GM12878 (cell line): ENCODE data around the gene HDAC7. TPM values are rescaled to one million over a fixed set of nuclear protein-coding genes. Genes with fewer than 3 reads are reported as not detected.

Experiments used
- BCLAF1 ChIP-seq: fragments of 450-650 bp; IDR thresholded peaks from 2 replicates; pipeline ENCODE4 v1.6.1; 2017; ENCODE audit warnings: antibody characterized with exemption, mild to moderate bottlenecking, moderate library complexity
- CTCF ChIP-seq, 3 experiments: IDR thresholded peaks in 2 of 3; conservative IDR thresholded peaks in 1 of 3; 2 replicates each; pipeline ENCODE4 v1.5.1; 2011; ENCODE audit warnings: low read depth in 3 of 3, low read length in 3 of 3, mild to moderate bottlenecking in 3 of 3, control low read depth in 2 of 3, moderate library complexity in 2 of 3, inconsistent platforms in 1 of 3, mixed read lengths in 1 of 3; ENCODE audit not compliant: control insufficient read depth in 2 of 3, insufficient read depth in 1 of 3; ENCODE audit errors: extremely low read depth in 1 of 3
- EED ChIP-seq: sonication (generic); IDR thresholded peaks from 2 replicates; pipeline ENCODE4 v1.6.1; 2016; ENCODE audit warnings: antibody characterized with exemption, low read depth
- HSF1 ChIP-seq: fragments of 150-350 bp; IDR thresholded peaks from 2 replicates; pipeline ENCODE4 v1.6.1; 2014; ENCODE audit warnings: mild to moderate bottlenecking, low read depth, low read length
- KDM1A ChIP-seq: fragments of 200-600 bp; sonication (generic); IDR thresholded peaks from 2 replicates; pipeline ENCODE4 v1.6.1; 2016; ENCODE audit warnings: borderline replicate concordance
- KLF5 ChIP-seq: fragments of 450-650 bp; IDR thresholded peaks from 2 replicates; pipeline ENCODE4 v1.6.1; 2014; ENCODE audit warnings: mild to moderate bottlenecking; ENCODE audit not compliant: partially characterized antibody
- MTA3 ChIP-seq: IDR thresholded peaks from 2 replicates; pipeline ENCODE4 v1.6.1; 2012; ENCODE audit warnings: low read length, inconsistent platforms, borderline replicate concordance
- PKNOX1 ChIP-seq: fragments of 450-650 bp; IDR thresholded peaks from 2 replicates; pipeline ENCODE4 v1.6.1; 2016; ENCODE audit warnings: mild to moderate bottlenecking
- RFX5 ChIP-seq: IDR thresholded peaks from 2 replicates; pipeline ENCODE4 v1.6.1; 2011; ENCODE audit warnings: low read depth, low read length, improper control_type of control experiment
- SPI1 ChIP-seq: IDR thresholded peaks from 2 replicates; pipeline ENCODE4 v1.6.1; 2011; ENCODE audit warnings: low read depth, mild to moderate bottlenecking, low read length, moderate library complexity, borderline replicate concordance; ENCODE audit not compliant: insufficient read depth
- STAT1 ChIP-seq: fragments of 450-650 bp; conservative IDR thresholded peaks from 2 replicates; pipeline ENCODE4 v1.6.1; 2014; ENCODE audit warnings: antibody characterized with exemption, mild to moderate bottlenecking
- WRNIP1 ChIP-seq: IDR thresholded peaks from 2 replicates; pipeline ENCODE4 v1.6.1; 2011; ENCODE audit warnings: low read depth, low read length, improper control_type of control experiment, borderline replicate concordance
- ZNF207 ChIP-seq: fragments of 450-650 bp; IDR thresholded peaks from 2 replicates; pipeline ENCODE4 v1.6.1; 2014; ENCODE audit warnings: antibody characterized with exemption, mild to moderate bottlenecking, borderline replicate concordance
- ZNF217 ChIP-seq: fragments of 450-650 bp; IDR thresholded peaks from 2 replicates; pipeline ENCODE4 v1.6.1; 2017; ENCODE audit warnings: antibody characterized with exemption, mild to moderate bottlenecking
- ZNF24 ChIP-seq: fragments of 450-650 bp; IDR thresholded peaks from 2 replicates; pipeline ENCODE4 v1.6.1; 2017; ENCODE audit warnings: antibody characterized with exemption, mild to moderate bottlenecking
- ZNF274 ChIP-seq: IDR thresholded peaks from one replicate; pipeline ENCODE4 v1.8.0; 2011; ENCODE audit not compliant: insufficient read length, insufficient read depth
- ZNF384 ChIP-seq: IDR thresholded peaks from 2 replicates; pipeline ENCODE4 v1.6.1; 2012; ENCODE audit warnings: low read depth, mild to moderate bottlenecking, low read length, improper control_type of control experiment, borderline replicate concordance
- polyA plus RNA-seq, 11 experiments: library from polyadenylated mRNA; depleted of rRNA in 4 of 11; unstranded in 6 of 11; stranded (reverse) in 5 of 11; fragments of >200 nt; fragmentation: Nextera tagmentation in 4 of 11; fragmentation: Illumina TruSeq in 1 of 11; extraction: Ambion mirVana in 4 of 11; extraction: Trizol in 1 of 11; gene quantifications; 1 replicate in 1 of 11; 2 replicates in 10 of 11; pipeline versions ENCODE4 v1.2.1 to v1.2.3, GENCODE V29; 2011 to 2016; ENCODE audit warnings: inconsistent platforms in 2 of 11, missing spikeins in 2 of 11, low read depth in 1 of 11
- total RNA-seq, 4 experiments: library from RNA; depleted of rRNA in 3 of 4; stranded (reverse); fragments of >200 nt in 3 of 4; fragmentation: Illumina TruSeq in 1 of 4; extraction: Trizol in 1 of 4; gene quantifications; 2 replicates each; pipeline versions ENCODE4 v1.2.1 to v1.2.3, GENCODE V29; 2013 to 2021
- TF ChIP-seq, protein P1 (sequence below): fragments of 450-650 bp; IDR thresholded peaks from 2 replicates; pipeline ENCODE4 v1.6.1; 2017; ENCODE audit warnings: mild to moderate bottlenecking, moderate library complexity

Gene HDAC7
- total and polyA plus RNA-seq, 10 of the 15 experiments (the other 5 are each of a cell fraction or from before 2014, with no cell fraction given), result 0.47 to 18.3 (median 5.4) TPM

GRCh38 chr12:47812797-47813510, 6.7 kb downstream of the HDAC7 start (continued):
- TF ChIP-seq MTA3 (no peak), SPI1 (no peak), ZNF217 (no peak; the same call in 1 of the 2 replicates), RFX5 (no peak), KDM1A (no peak), PKNOX1 (peak; percentile 90), WRNIP1 (no peak), ZNF207 (no peak), HSF1 (no peak), ZNF274 (no peak), ZNF384 (no peak), ZNF24 (no peak), CTCF (IDR thresholded peaks at IDR 0.05 in 2 of 3, conservative IDR thresholded peaks at IDR 0.05 in 1 of 3; ENCODE audit: control insufficient read depth in 2 of 3, extremely low read depth in 1 of 3, insufficient read depth in 1 of 3, low read depth in 3 of 3, low read length in 3 of 3) (peak in 1 of 3 experiments; percentile 25; a peak in 2 of 6 replicates), EED (peak; percentile 61), BCLAF1 (no peak), KLF5 (no peak), STAT1 (no peak)
- TF ChIP-seq, protein P1, sequence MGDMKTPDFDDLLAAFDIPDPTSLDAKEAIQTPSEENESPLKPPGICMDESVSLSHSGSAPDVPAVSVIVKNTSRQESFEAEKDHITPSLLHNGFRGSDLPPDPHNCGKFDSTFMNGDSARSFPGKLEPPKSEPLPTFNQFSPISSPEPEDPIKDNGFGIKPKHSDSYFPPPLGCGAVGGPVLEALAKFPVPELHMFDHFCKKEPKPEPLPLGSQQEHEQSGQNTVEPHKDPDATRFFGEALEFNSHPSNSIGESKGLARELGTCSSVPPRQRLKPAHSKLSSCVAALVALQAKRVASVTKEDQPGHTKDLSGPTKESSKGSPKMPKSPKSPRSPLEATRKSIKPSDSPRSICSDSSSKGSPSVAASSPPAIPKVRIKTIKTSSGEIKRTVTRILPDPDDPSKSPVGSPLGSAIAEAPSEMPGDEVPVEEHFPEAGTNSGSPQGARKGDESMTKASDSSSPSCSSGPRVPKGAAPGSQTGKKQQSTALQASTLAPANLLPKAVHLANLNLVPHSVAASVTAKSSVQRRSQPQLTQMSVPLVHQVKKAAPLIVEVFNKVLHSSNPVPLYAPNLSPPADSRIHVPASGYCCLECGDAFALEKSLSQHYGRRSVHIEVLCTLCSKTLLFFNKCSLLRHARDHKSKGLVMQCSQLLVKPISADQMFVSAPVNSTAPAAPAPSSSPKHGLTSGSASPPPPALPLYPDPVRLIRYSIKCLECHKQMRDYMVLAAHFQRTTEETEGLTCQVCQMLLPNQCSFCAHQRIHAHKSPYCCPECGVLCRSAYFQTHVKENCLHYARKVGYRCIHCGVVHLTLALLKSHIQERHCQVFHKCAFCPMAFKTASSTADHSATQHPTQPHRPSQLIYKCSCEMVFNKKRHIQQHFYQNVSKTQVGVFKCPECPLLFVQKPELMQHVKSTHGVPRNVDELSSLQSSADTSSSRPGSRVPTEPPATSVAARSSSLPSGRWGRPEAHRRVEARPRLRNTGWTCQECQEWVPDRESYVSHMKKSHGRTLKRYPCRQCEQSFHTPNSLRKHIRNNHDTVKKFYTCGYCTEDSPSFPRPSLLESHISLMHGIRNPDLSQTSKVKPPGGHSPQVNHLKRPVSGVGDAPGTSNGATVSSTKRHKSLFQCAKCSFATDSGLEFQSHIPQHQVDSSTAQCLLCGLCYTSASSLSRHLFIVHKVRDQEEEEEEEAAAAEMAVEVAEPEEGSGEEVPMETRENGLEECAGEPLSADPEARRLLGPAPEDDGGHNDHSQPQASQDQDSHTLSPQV, result no peak
